Panc1 (cell line): Measurements from ENCODE around the gene PCGF3. TPM values are rescaled to one million over a fixed set of nuclear protein-coding genes. Genes with fewer than 3 reads are reported as not detected.

Experiments used
- ATAC-seq: fragments of 200-7000 bp; cut with Tn5 transposase; 2 replicates; pipeline ENCODE4 v1.9.1; 2020; ENCODE audit warnings: mild to moderate bottlenecking, moderate library complexity
- BruUV-seq: library from RNA; stranded (reverse); fragments of 400-500 nt; replicated peaks from 2 replicates; lab custom pipeline; 2021; lab: Mats Ljungman, UMichigan
- CTCF ChIA-PET: fragments of 300-600 bp; sonication (Branson Sonifier 250); formaldehyde crosslinking; loops from one replicate; lab custom pipeline; 2022; ENCODE audit warnings: antibody characterized with exemption; lab: Charles Lee
- POLR2A ChIA-PET: fragments of 300-600 bp; sonication (Branson Sonifier 250); formaldehyde crosslinking; loops from one replicate; lab custom pipeline; 2022; ENCODE audit warnings: antibody characterized with exemption; lab: Charles Lee
- DNase-seq: peaks from one replicate; pipeline ENCODE4 v3.0.0-alpha.2; 2010; ENCODE audit warnings: low read depth, low spot score
- H3K27ac ChIP-seq: 2 replicates; pipeline ENCODE4 v1.5.1; 2011; ENCODE audit warnings: mild to moderate bottlenecking, low read length, inconsistent platforms
- H3K27me3 ChIP-seq: fragments of 200-500 bp; sonication (Bioruptor generic); 2 replicates; pipeline ENCODE4 v1.6.0; 2014; ENCODE audit warnings: low read length, inconsistent platforms; ENCODE audit not compliant: control insufficient read depth, insufficient read depth
- H3K36me3 ChIP-seq: fragments of 200-500 bp; sonication (Bioruptor generic); 2 replicates; pipeline ENCODE4 v1.5.1; 2014; ENCODE audit warnings: inconsistent platforms, mild to moderate bottlenecking, low read length, moderate library complexity; ENCODE audit not compliant: control insufficient read depth, insufficient read depth
- H3K4me1 ChIP-seq: 2 replicates; pipeline ENCODE4 v1.5.1; 2011; ENCODE audit warnings: inconsistent platforms, mild to moderate bottlenecking, low read length, moderate library complexity; ENCODE audit not compliant: control insufficient read depth, insufficient read depth
- H3K4me3 ChIP-seq, 2 experiments: 2 replicates each; pipeline ENCODE4 v1.5.1; 2011 to 2012; ENCODE audit warnings: low read depth in 2 of 2, low read length in 2 of 2, mild to moderate bottlenecking in 2 of 2, inconsistent platforms in 1 of 2, moderate library complexity in 1 of 2
- H3K9me3 ChIP-seq: fragments of 200-500 bp; sonication (Bioruptor generic); 2 replicates; pipeline ENCODE4 v1.5.1; 2014; ENCODE audit warnings: low read depth, mild to moderate bottlenecking, inconsistent platforms, low read length, moderate library complexity; ENCODE audit not compliant: control insufficient read depth, insufficient read depth
- POLR2AphosphoS5 ChIP-seq: IDR thresholded peaks from 2 replicates; pipeline ENCODE4 v1.6.1; 2012; ENCODE audit warnings: mild to moderate bottlenecking, low read depth, low read length, moderate library complexity
- REST ChIP-seq, 2 experiments: IDR thresholded peaks; 2 replicates each; pipeline ENCODE4 v1.6.1; 2011 to 2012; ENCODE audit warnings: low read depth in 2 of 2, control low read depth in 1 of 2, low read length in 1 of 2, mild to moderate bottlenecking in 1 of 2, moderate library complexity in 1 of 2; ENCODE audit not compliant: insufficient read depth in 1 of 2
- SIN3A ChIP-seq: IDR thresholded peaks from 2 replicates; pipeline ENCODE4 v1.6.1; 2012; ENCODE audit warnings: low read depth, mild to moderate bottlenecking, low read length, moderate library complexity, borderline replicate concordance; ENCODE audit not compliant: insufficient read depth
- TCF7L2 ChIP-seq: IDR thresholded peaks from 2 replicates; pipeline ENCODE4 v1.6.1; 2011; ENCODE audit warnings: mild to moderate bottlenecking, low read depth, low read length, inconsistent platforms
- in situ Hi-C: cut with HindIII; loops from 2 replicates; pipeline ENCODE4 v1.10.0; 2016; ENCODE audit warnings: low sequenced_read_pairs, low pct_unique_long_range_greater_than_20kb
- intact Hi-C: fragments of 100-400 bp; cut with micrococcal nuclease; formaldehyde crosslinking; loops from one replicate; pipeline ENCODE4 v1.10.0; 2022; ENCODE audit not compliant: unreplicated experiment
- total RNA-seq: library from RNA; stranded (reverse); gene quantifications from one replicate; pipeline ENCODE4 v1.2.1, GENCODE V29; 2021; ENCODE audit not compliant: unreplicated experiment
- TF ChIP-seq, protein P1 (sequence below): fragments of 450-650 bp; IDR thresholded peaks from 2 replicates; pipeline ENCODE4 v1.5.1; 2017; ENCODE audit warnings: mild to moderate bottlenecking

Gene PCGF3
- total RNA-seq, 1 experiment from 2014 or later, result 44.6 TPM

DNA sequence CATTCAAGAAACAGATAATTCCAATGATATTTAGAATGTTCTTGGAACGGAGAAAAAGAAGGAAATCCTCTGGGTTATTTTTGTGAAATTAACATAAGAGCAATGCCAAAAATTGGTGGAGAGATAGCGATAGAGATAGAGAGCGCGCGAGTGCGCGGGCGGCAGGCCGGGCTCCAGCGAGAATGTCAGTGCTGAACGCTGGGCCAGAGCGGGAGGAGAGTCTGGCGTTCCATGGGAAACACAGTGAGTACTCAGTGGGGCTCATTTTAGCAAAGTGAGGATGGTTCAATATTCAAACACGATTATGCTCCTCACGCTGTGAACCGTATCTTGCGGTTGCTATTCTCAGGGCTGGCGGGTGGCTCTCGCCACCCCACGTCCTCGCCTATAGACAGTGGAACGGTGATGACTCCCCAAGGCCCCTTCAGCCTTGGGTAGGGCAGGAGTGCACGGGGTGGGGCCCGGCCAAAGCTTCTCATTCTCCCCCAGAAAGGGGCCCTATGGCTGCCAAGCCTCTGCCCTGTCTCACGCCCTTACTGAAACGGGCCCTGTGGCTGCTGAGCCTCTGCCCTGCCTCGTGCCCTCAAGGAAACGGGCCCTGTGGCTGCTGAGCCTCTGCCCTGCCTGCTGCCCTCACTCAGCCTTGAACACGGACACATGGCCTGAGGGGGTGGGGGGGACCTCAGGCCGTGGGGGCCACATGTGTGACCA, 103.4 kb downstream of the PCGF3 start:
- CTCF ChIA-PET, result no interaction called here
- DNase-seq, result no peak

GRCh38 chr4:813900-814299, 108.3 kb downstream of the PCGF3 start:
- Histone ChIP-seq H3K36me3 (no peaks in the 10 kb centered on the region), H3K27ac (no peak overlapping the region), H3K27me3 (no peaks in the 10 kb centered on the region), H3K9me3 (no peaks in the 10 kb centered on the region), H3K4me1 (no peaks in the 10 kb centered on the region), H3K4me3 (no peak overlapping the region)
- in situ Hi-C loops, result no loop called here
- no peak for DNase-seq
- TF ChIP-seq REST (IDR thresholded peaks at IDR 0.05; ENCODE audit: insufficient read depth in 1 of 2, low read depth in 2 of 2, low read length in 1 of 2), result no peak
- TF ChIP-seq, protein P1, sequence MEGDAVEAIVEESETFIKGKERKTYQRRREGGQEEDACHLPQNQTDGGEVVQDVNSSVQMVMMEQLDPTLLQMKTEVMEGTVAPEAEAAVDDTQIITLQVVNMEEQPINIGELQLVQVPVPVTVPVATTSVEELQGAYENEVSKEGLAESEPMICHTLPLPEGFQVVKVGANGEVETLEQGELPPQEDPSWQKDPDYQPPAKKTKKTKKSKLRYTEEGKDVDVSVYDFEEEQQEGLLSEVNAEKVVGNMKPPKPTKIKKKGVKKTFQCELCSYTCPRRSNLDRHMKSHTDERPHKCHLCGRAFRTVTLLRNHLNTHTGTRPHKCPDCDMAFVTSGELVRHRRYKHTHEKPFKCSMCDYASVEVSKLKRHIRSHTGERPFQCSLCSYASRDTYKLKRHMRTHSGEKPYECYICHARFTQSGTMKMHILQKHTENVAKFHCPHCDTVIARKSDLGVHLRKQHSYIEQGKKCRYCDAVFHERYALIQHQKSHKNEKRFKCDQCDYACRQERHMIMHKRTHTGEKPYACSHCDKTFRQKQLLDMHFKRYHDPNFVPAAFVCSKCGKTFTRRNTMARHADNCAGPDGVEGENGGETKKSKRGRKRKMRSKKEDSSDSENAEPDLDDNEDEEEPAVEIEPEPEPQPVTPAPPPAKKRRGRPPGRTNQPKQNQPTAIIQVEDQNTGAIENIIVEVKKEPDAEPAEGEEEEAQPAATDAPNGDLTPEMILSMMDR, result no peak
- intact Hi-C loops, result no loop called here
- no peak for ATAC-seq
- ChIA-PET POLR2A (no interaction called here), CTCF (no interaction called here)
- no TSS peak for BruUV-seq

More for the DNA sequence above, 103.4 kb downstream of the PCGF3 start:
- no peaks in the 10 kb centered on the region for H3K9me3 ChIP-seq
- no peaks in the 10 kb centered on the region for H3K36me3 ChIP-seq
- ATAC-seq, result no peak
- POLR2A ChIA-PET, result no interaction called here
- TF ChIP-seq, protein P1, result no peak
- TF ChIP-seq SIN3A (no peak), TCF7L2 (no peak), POLR2AphosphoS5 (no peak), REST (IDR thresholded peaks at IDR 0.05; ENCODE audit: insufficient read depth in 1 of 2, low read depth in 2 of 2, low read length in 1 of 2) (no peak)
- H3K4me3 ChIP-seq, result no peak overlapping the region
- H3K4me1 ChIP-seq, result no peaks in the 10 kb centered on the region
- intact Hi-C loops, result no loop called here
- H3K27me3 ChIP-seq, result no peaks in the 10 kb centered on the region
- in situ Hi-C loops, result no loop called here
- no peak overlapping the region for H3K27ac ChIP-seq
- no TSS peak for BruUV-seq
